DOHH2 (cell line): ENCODE data around the gene PDZD4.

Source experiments
- CTCF ChIP-seq: fragments of 200-600 bp; sonication (generic); IDR thresholded peaks from one replicate; pipeline ENCODE4 v1.5.1; 2014; ENCODE audit warnings: antibody characterized with exemption, mild to moderate bottlenecking, low read depth, low read length; ENCODE audit not compliant: poor library complexity, severe bottlenecking
- EZH2phosphoT487 ChIP-seq: fragments of 200-600 bp; sonication (generic); IDR thresholded peaks from 2 replicates; pipeline ENCODE4 v1.6.1; 2017; ENCODE audit warnings: borderline replicate concordance, mild to moderate bottlenecking, antibody characterized with exemption, low read length, moderate library complexity, mixed read lengths

- TF ChIP-seq CTCF = no peak
- TF ChIP-seq EZH2phosphoT487 = no peak
Observed at GRCh38 chrX:153781428-153782047, 48.8 kb downstream of the PDZD4 start.
